ENCODE measurements around the gene NOP53.

DNA sequence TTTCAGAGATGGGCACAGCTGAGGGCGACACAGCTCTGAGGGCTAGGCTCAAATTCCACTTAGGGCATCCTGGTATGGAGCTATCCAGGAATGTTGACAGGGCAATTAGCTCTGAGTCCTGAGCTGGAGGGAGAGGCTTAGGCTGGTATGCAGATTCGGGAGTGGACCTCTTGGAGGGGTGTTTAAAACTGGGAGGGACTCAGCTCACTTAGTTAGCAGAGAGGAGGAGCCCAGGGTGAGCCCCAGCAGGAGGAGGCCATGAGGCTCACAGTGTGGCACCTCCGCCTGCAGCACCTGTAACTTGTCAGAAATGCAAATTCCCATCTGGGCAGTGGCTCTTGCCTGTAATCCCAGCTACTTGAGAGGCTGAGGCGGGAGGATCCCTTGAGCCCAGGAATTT is 10.2 kb upstream of the NOP53 start:
- TF ChIP-seq CTCF (IDR thresholded peaks at IDR 0.05) = no peak
- no peak for TF ChIP-seq POLR2AphosphoS5 (IDR thresholded peaks at IDR 0.05)
- TF ChIP-seq POLR2A (IDR thresholded peaks at IDR 0.05) = no peak
